Measurements from ENCODE around the gene KCNS3. TPM values are rescaled to one million over a fixed set of nuclear protein-coding genes. Genes with fewer than 3 reads are reported as not detected.
A peak's percentile ranks its signal among the peaks of the same experiment; 100 is the strongest.

KCNS3 gene
- total RNA-seq, 2 experiments from 2014 or later = not detected

GRCh38 chr2:17918789-17919188, 40.3 kb downstream of the KCNS3 start:
- POLR2A ChIA-PET = interaction anchor here (0.5 kb wide), 1 partner anchor 214 kb away, joined by 3 read pairs; no protein-coding TSS in a partner anchor
- peak; percentile 17 for DNase-seq (ENCODE audit: low spot score)
- Histone ChIP-seq H3K9me2 (ENCODE audit: insufficient read depth, low read length) (no peaks in the 10 kb centered on the region), H3K36me3 (ENCODE audit: insufficient read depth, low read length) (no peaks in the 10 kb centered on the region), H3K4me3 (ENCODE audit: low read depth, low read length, poor library complexity, severe bottlenecking) (no peak overlapping the region), H3K27ac (ENCODE audit: low read depth, low read length, poor library complexity, severe bottlenecking) (no peak overlapping the region), H3K9me3 (ENCODE audit: low read length) (no peaks in the 10 kb centered on the region), H4K20me1 (ENCODE audit: insufficient read depth, low read length) (no peaks in the 10 kb centered on the region), H3K4me2 (ENCODE audit: low read length) (no peak overlapping the region), H2AFZ (ENCODE audit: low read length) (no peak overlapping the region), H3K79me2 (ENCODE audit: insufficient read depth, low read depth, low read length) (no peaks in the 10 kb centered on the region), H3K4me1 (ENCODE audit: insufficient read depth, low read length, poor library complexity, severe bottlenecking) (peaks cover 13% of the 10 kb centered on the region)
- intact Hi-C loops (cut with micrococcal nuclease; ENCODE audit: unreplicated experiment) = loop anchor here (5.0 kb wide), 1 partner anchor 276 kb away; no protein-coding TSS in a partner anchor
- CTCF ChIA-PET (ENCODE audit: unreplicated experiment) = no interaction called here
- BruUV-seq (replicated peaks) = no TSS peak
- TF ChIP-seq CTCF (conservative IDR thresholded peaks at IDR 0.05; ENCODE audit: low read length) (peak; percentile 50; the same call in 1 of the 2 replicates), EZH2phosphoT487 (IDR thresholded peaks at IDR 0.05; ENCODE audit: borderline replicate concordance, low read depth, low read length) (no peak)

- Histone ChIP-seq H3K9me3 (ENCODE audit: low read length) (no peaks in the 10 kb centered on the region), H3K4me2 (ENCODE audit: low read length) (no peak overlapping the region), H3K79me2 (ENCODE audit: insufficient read depth, low read depth, low read length) (no peaks in the 10 kb centered on the region), H3K27ac (ENCODE audit: low read depth, low read length, poor library complexity, severe bottlenecking) (no peak overlapping the region), H3K4me3 (ENCODE audit: low read depth, low read length, poor library complexity, severe bottlenecking) (no peak overlapping the region), H3K36me3 (ENCODE audit: insufficient read depth, low read length) (no peaks in the 10 kb centered on the region), H2AFZ (ENCODE audit: low read length) (no peak overlapping the region), H3K4me1 (ENCODE audit: insufficient read depth, low read length, poor library complexity, severe bottlenecking) (no peaks in the 10 kb centered on the region), H4K20me1 (ENCODE audit: insufficient read depth, low read length) (no peaks in the 10 kb centered on the region), H3K9me2 (ENCODE audit: insufficient read depth, low read length) (no peaks in the 10 kb centered on the region)
- ChIA-PET CTCF (ENCODE audit: unreplicated experiment) (interaction anchor here (0.8 kb wide), 1 partner anchor 12 kb away, joined by 3 read pairs; no protein-coding TSS in a partner anchor), POLR2A (no interaction called here)
- DNase-seq (ENCODE audit: low spot score) = no peak
- TF ChIP-seq CTCF (conservative IDR thresholded peaks at IDR 0.05; ENCODE audit: low read length) = no peak
- no peak for TF ChIP-seq EZH2phosphoT487 (IDR thresholded peaks at IDR 0.05; ENCODE audit: borderline replicate concordance, low read depth, low read length)
- no TSS peak for BruUV-seq (replicated peaks)
- intact Hi-C loops (cut with micrococcal nuclease; ENCODE audit: unreplicated experiment) = no loop called here
Measured at GRCh38 chr2:17930773-17931172, 52.3 kb downstream of the KCNS3 start.

GRCh38 chr2:17933256-17933655, 54.8 kb downstream of the KCNS3 start:
- H2AFZ ChIP-seq (ENCODE audit: low read length) = no peak overlapping the region
- intact Hi-C loops (cut with micrococcal nuclease; ENCODE audit: unreplicated experiment) = no loop called here
- POLR2A ChIA-PET = interaction anchor here (1.0 kb wide), 1 partner anchor 11 kb away, joined by 4 read pairs; no protein-coding TSS in a partner anchor
- BruUV-seq (replicated peaks) = no TSS peak
- CTCF ChIA-PET (ENCODE audit: unreplicated experiment) = no interaction called here
- DNase-seq (ENCODE audit: low spot score) = no peak
- no peak overlapping the region for H3K4me3 ChIP-seq (ENCODE audit: low read depth, low read length, poor library complexity, severe bottlenecking)
- no peak overlapping the region for H3K4me2 ChIP-seq (ENCODE audit: low read length)
- H3K9me2 ChIP-seq (ENCODE audit: insufficient read depth, low read length) = no peaks in the 10 kb centered on the region
- no peaks in the 10 kb centered on the region for H4K20me1 ChIP-seq (ENCODE audit: insufficient read depth, low read length)
- H3K4me1 ChIP-seq (ENCODE audit: insufficient read depth, low read length, poor library complexity, severe bottlenecking) = no peaks in the 10 kb centered on the region
- H3K36me3 ChIP-seq (ENCODE audit: insufficient read depth, low read length) = no peaks in the 10 kb centered on the region
- no peaks in the 10 kb centered on the region for H3K9me3 ChIP-seq (ENCODE audit: low read length)
- TF ChIP-seq EZH2phosphoT487 (IDR thresholded peaks at IDR 0.05; ENCODE audit: borderline replicate concordance, low read depth, low read length) (no peak), CTCF (conservative IDR thresholded peaks at IDR 0.05; ENCODE audit: low read length) (no peak)
- H3K27ac ChIP-seq (ENCODE audit: low read depth, low read length, poor library complexity, severe bottlenecking) = no peak overlapping the region
- H3K79me2 ChIP-seq (ENCODE audit: insufficient read depth, low read depth, low read length) = no peaks in the 10 kb centered on the region
